Measurements from ENCODE around the gene ASB4.
A peak's percentile ranks its signal among the peaks of the same experiment; 100 is the strongest.

DNA sequence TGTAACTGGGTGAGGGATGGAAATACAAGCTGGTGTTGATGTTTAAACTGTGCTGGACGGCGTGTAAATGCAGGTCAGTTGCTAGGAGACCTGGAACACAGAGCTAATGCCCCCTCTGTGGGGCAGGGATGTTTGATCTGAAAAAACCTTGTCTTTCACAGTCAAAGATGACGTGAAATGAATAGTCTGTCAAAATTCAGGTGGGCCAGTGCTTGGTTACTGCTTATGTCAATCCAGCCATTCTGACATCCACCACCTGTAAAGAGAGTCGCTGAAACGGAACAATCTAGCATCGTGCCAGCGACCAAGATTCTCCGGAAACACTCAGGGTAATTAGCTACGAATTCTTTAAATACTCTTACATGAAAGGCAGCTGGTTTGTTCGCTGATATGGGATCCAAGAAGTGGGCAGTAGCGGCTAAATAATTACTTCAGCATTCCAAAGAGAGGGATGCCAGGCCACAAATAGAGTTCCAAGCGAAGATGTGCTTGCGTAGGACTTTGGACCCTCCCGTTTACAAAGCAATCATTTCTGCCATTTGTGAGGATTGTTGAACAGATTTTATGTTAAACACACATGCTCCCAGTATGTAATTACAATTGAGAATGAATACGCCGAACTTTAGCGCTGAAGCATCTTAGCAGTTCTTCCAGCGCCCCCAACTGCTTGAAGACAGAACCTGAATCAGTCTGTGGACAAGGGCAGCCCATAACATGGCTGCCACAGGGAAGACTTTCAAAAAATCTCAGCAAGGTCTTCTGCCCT is 7.3 kb upstream of the ASB4 start:
- TF ChIP-seq, protein P1, sequence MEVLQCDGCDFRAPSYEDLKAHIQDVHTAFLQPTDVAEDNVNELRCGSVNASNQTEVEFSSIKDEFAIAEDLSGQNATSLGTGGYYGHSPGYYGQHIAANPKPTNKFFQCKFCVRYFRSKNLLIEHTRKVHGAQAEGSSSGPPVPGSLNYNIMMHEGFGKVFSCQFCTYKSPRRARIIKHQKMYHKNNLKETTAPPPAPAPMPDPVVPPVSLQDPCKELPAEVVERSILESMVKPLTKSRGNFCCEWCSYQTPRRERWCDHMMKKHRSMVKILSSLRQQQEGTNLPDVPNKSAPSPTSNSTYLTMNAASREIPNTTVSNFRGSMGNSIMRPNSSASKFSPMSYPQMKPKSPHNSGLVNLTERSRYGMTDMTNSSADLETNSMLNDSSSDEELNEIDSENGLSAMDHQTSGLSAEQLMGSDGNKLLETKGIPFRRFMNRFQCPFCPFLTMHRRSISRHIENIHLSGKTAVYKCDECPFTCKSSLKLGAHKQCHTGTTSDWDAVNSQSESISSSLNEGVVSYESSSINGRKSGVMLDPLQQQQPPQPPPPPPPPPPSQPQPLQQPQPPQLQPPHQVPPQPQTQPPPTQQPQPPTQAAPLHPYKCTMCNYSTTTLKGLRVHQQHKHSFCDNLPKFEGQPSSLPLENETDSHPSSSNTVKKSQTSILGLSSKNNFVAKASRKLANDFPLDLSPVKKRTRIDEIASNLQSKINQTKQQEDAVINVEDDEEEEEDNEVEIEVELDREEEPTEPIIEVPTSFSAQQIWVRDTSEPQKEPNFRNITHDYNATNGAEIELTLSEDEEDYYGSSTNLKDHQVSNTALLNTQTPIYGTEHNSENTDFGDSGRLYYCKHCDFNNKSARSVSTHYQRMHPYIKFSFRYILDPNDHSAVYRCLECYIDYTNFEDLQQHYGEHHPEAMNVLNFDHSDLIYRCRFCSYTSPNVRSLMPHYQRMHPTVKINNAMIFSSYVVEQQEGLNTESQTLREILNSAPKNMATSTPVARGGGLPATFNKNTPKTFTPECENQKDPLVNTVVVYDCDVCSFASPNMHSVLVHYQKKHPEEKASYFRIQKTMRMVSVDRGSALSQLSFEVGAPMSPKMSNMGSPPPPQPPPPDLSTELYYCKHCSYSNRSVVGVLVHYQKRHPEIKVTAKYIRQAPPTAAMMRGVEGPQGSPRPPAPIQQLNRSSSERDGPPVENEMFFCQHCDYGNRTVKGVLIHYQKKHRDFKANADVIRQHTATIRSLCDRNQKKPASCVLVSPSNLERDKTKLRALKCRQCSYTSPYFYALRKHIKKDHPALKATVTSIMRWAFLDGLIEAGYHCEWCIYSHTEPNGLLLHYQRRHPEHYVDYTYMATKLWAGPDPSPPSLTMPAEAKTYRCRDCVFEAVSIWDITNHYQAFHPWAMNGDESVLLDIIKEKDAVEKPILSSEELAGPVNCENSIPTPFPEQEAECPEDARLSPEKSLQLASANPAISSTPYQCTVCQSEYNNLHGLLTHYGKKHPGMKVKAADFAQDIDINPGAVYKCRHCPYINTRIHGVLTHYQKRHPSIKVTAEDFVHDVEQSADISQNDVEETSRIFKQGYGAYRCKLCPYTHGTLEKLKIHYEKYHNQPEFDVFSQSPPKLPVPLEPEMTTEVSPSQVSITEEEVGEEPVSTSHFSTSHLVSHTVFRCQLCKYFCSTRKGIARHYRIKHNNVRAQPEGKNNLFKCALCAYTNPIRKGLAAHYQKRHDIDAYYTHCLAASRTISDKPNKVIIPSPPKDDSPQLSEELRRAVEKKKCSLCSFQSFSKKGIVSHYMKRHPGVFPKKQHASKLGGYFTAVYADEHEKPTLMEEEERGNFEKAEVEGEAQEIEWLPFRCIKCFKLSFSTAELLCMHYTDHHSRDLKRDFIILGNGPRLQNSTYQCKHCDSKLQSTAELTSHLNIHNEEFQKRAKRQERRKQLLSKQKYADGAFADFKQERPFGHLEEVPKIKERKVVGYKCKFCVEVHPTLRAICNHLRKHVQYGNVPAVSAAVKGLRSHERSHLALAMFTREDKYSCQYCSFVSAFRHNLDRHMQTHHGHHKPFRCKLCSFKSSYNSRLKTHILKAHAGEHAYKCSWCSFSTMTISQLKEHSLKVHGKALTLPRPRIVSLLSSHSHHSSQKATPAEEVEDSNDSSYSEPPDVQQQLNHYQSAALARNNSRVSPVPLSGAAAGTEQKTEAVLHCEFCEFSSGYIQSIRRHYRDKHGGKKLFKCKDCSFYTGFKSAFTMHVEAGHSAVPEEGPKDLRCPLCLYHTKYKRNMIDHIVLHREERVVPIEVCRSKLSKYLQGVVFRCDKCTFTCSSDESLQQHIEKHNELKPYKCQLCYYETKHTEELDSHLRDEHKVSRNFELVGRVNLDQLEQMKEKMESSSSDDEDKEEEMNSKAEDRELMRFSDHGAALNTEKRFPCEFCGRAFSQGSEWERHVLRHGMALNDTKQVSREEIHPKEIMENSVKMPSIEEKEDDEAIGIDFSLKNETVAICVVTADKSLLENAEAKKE (CRISPR knock-in tag; IDR thresholded peaks at IDR 0.05) = no peak
- TF ChIP-seq EZH2phosphoT487 (IDR thresholded peaks at IDR 0.05; ENCODE audit: unreplicated experiment) (no peak), EZH2 (IDR thresholded peaks at IDR 0.05; ENCODE audit: low read depth, unreplicated experiment) (no peak), POLR2AphosphoS5 (IDR thresholded peaks at IDR 0.05; ENCODE audit: low read depth) (no peak), STAT1 (IDR thresholded peaks at IDR 0.05; ENCODE audit: unreplicated experiment) (no peak), ZNF114 (CRISPR knock-in tag; IDR thresholded peaks at IDR 0.05) (no peak), CREB1 (CRISPR knock-in tag; IDR thresholded peaks at IDR 0.05; ENCODE audit: low read depth) (no peak), JUNB (IDR thresholded peaks at IDR 0.05; ENCODE audit: unreplicated experiment) (no peak), ZNF331 (CRISPR knock-in tag; IDR thresholded peaks at IDR 0.05; ENCODE audit: low read depth) (no peak)
- TF ChIP-seq, protein P2, sequence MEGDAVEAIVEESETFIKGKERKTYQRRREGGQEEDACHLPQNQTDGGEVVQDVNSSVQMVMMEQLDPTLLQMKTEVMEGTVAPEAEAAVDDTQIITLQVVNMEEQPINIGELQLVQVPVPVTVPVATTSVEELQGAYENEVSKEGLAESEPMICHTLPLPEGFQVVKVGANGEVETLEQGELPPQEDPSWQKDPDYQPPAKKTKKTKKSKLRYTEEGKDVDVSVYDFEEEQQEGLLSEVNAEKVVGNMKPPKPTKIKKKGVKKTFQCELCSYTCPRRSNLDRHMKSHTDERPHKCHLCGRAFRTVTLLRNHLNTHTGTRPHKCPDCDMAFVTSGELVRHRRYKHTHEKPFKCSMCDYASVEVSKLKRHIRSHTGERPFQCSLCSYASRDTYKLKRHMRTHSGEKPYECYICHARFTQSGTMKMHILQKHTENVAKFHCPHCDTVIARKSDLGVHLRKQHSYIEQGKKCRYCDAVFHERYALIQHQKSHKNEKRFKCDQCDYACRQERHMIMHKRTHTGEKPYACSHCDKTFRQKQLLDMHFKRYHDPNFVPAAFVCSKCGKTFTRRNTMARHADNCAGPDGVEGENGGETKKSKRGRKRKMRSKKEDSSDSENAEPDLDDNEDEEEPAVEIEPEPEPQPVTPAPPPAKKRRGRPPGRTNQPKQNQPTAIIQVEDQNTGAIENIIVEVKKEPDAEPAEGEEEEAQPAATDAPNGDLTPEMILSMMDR (conservative IDR thresholded peaks at IDR 0.05; ENCODE audit: low read depth in 2 of 2) = peak; percentile 66 to 84
- TF ChIP-seq, protein P3, sequence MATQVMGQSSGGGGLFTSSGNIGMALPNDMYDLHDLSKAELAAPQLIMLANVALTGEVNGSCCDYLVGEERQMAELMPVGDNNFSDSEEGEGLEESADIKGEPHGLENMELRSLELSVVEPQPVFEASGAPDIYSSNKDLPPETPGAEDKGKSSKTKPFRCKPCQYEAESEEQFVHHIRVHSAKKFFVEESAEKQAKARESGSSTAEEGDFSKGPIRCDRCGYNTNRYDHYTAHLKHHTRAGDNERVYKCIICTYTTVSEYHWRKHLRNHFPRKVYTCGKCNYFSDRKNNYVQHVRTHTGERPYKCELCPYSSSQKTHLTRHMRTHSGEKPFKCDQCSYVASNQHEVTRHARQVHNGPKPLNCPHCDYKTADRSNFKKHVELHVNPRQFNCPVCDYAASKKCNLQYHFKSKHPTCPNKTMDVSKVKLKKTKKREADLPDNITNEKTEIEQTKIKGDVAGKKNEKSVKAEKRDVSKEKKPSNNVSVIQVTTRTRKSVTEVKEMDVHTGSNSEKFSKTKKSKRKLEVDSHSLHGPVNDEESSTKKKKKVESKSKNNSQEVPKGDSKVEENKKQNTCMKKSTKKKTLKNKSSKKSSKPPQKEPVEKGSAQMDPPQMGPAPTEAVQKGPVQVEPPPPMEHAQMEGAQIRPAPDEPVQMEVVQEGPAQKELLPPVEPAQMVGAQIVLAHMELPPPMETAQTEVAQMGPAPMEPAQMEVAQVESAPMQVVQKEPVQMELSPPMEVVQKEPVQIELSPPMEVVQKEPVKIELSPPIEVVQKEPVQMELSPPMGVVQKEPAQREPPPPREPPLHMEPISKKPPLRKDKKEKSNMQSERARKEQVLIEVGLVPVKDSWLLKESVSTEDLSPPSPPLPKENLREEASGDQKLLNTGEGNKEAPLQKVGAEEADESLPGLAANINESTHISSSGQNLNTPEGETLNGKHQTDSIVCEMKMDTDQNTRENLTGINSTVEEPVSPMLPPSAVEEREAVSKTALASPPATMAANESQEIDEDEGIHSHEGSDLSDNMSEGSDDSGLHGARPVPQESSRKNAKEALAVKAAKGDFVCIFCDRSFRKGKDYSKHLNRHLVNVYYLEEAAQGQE (IDR thresholded peaks at IDR 0.05; ENCODE audit: unreplicated experiment) = no peak

Measured in GM23338 (cell line).